HepG2 (cell line): Measurements from ENCODE around the gene TSPAN3. TPM values are rescaled to one million over a fixed set of nuclear protein-coding genes. Genes with fewer than 3 reads are reported as not detected.
A peak's percentile ranks its signal among the peaks of the same experiment; 100 is the strongest.

Experiments used
- ATAC-seq: fragments of 200-7000 bp; cut with Tn5 transposase; 3 replicates; pipeline ENCODE4 v1.9.1; 2020; ENCODE audit warnings: mild to moderate bottlenecking, moderate library complexity
- BruUV-seq: library from RNA; stranded (reverse); fragments of 400-500 nt; replicated peaks from 2 replicates; lab custom pipeline; 2021; lab: Mats Ljungman, UMichigan
- CTCF ChIA-PET: fragments of 300-600 bp; formaldehyde crosslinking; extraction: SDS; loops from one replicate; lab custom pipeline; 2021; ENCODE audit warnings: low total read pairs, inconsistent platforms, low intra/inter-chr PET ratio; lab: Yijun Ruan, JAX
- POLR2A ChIA-PET: fragments of 350-600 bp; sonication (Branson Sonifier 250); formaldehyde crosslinking; loops from one replicate; lab custom pipeline; 2020; ENCODE audit warnings: antibody characterized with exemption, inconsistent platforms; lab: Yijun Ruan, JAX
- DNase-seq: peaks from one replicate; pipeline ENCODE4 v3.0.0-alpha.2; 2015; ENCODE audit warnings: low spot score
- FAIRE-seq: peaks from 3 replicates; lab custom pipeline; 2011; peaks lifted over from hg19 to GRCh38; lab: Jason Lieb, UNC
- H2AFZ ChIP-seq: one replicate; pipeline ENCODE4 v1.6.1; 2011; ENCODE audit warnings: low read length, inconsistent platforms
- H3K27ac ChIP-seq: fragments of 300-600 bp; 3 replicates; pipeline ENCODE4 v1.8.0; 2011; ENCODE audit warnings: mixed run types, mild to moderate bottlenecking, mixed read lengths, low read length, inconsistent platforms; ENCODE audit not compliant: insufficient read depth; ENCODE audit errors: extremely low read length
- H3K27me3 ChIP-seq, 2 experiments: fragments of 200-600 bp in 1 of 2; 2 replicates in 1 of 2; 3 replicates in 1 of 2; pipeline versions ENCODE4 v1.6.0 to v1.8.0; 2011; ENCODE audit warnings: low read length in 2 of 2, mild to moderate bottlenecking in 2 of 2, moderate library complexity in 2 of 2, inconsistent platforms in 1 of 2; ENCODE audit not compliant: insufficient read depth in 2 of 2, control insufficient read depth in 1 of 2
- H3K36me3 ChIP-seq, 2 experiments: fragments of 200-600 bp in 1 of 2; replicated peaks in 1 of 2; 2 replicates in 1 of 2; 3 replicates in 1 of 2; pipeline versions ENCODE4 v1.5.1 to v1.8.0; 2011; ENCODE audit warnings: low read length in 2 of 2, inconsistent platforms in 1 of 2; ENCODE audit not compliant: insufficient read depth in 2 of 2, control insufficient read depth in 1 of 2
- H3K4me1 ChIP-seq: 2 replicates; pipeline ENCODE4 v1.5.1; 2012; ENCODE audit warnings: low read length, inconsistent platforms; ENCODE audit not compliant: insufficient read depth
- H3K4me2 ChIP-seq: 2 replicates; pipeline ENCODE4 v1.6.0; 2011; ENCODE audit warnings: low read depth, low read length, inconsistent platforms
- H3K4me3 ChIP-seq, 3 experiments: fragments of 200-600 bp in 1 of 3; sonication (generic), shearing (Covaris generic) in 1 of 3; replicated peaks in 1 of 3; 2 replicates each; pipeline ENCODE4 v1.5.1; 2011 to 2016; ENCODE audit warnings: low read length in 3 of 3, inconsistent platforms in 2 of 3, low read depth in 2 of 3, mild to moderate bottlenecking in 2 of 3, control low read depth in 1 of 3, mixed read lengths in 1 of 3; ENCODE audit not compliant: insufficient read depth in 1 of 3
- H3K79me2 ChIP-seq: one replicate; pipeline ENCODE4 v1.6.1; 2011; ENCODE audit warnings: low read length, inconsistent platforms; ENCODE audit not compliant: insufficient read depth
- H3K9ac ChIP-seq: 2 replicates; pipeline ENCODE4 v1.6.0; 2011; ENCODE audit warnings: mild to moderate bottlenecking, low read depth, low read length, inconsistent platforms; ENCODE audit not compliant: insufficient read depth
- H3K9me3 ChIP-seq: 2 replicates; pipeline ENCODE4 v1.5.1; 2012; ENCODE audit warnings: mild to moderate bottlenecking, low read length
- H4K20me1 ChIP-seq: 2 replicates; pipeline ENCODE4 v1.6.0; 2011; ENCODE audit warnings: inconsistent platforms, mild to moderate bottlenecking, low read length, moderate library complexity; ENCODE audit not compliant: insufficient read depth
- NFYB ChIP-seq: sonication (generic); formaldehyde crosslinking; IDR thresholded peaks from 2 replicates; pipeline ENCODE4 v1.4.0; 2020; ENCODE audit warnings: missing genetic modification reagents
- POLR2G ChIP-seq: fragments of 200-400 bp; formaldehyde crosslinking; IDR thresholded peaks from 2 replicates; pipeline ENCODE4 v1.6.1; 2018; ENCODE audit warnings: mild to moderate bottlenecking, low read depth, low read length, moderate library complexity
- ZMYM3 ChIP-seq: sonication (generic); formaldehyde crosslinking; IDR thresholded peaks from 2 replicates; pipeline ENCODE4 v1.5.1; 2020; ENCODE audit warnings: mild to moderate bottlenecking, missing genetic modification reagents
- ZNF569 ChIP-seq: sonication (generic); formaldehyde crosslinking; IDR thresholded peaks from 2 replicates; pipeline ENCODE4 v1.5.0; 2020; ENCODE audit warnings: mild to moderate bottlenecking, missing genetic modification reagents, moderate library complexity, borderline replicate concordance
- ZNF720 ChIP-seq: sonication (generic); formaldehyde crosslinking; IDR thresholded peaks from 2 replicates; pipeline ENCODE4 v1.4.0; 2020; ENCODE audit warnings: missing genetic modification reagents
- WGBS: methylation state at CpG from one replicate; pipeline ENCODE4 v1.1.6; 2017; ENCODE audit warnings: low lambda C conversion rate; 5-methylcytosine and 5-hydroxymethylcytosine counted together
- in situ Hi-C: cut with HindIII; loops from 2 replicates; pipeline ENCODE4 v1.10.0; 2017; ENCODE audit warnings: low pct_unique_long_range_greater_than_20kb; ENCODE audit not compliant: extremely low pct_ligation_motif_present
- intact Hi-C: fragments of 100-400 bp; cut with micrococcal nuclease; formaldehyde crosslinking; loops from one replicate; pipeline ENCODE4 v1.10.0; 2022; ENCODE audit not compliant: unreplicated experiment
- polyA plus RNA-seq, 8 experiments: library from polyadenylated mRNA; depleted of rRNA in 3 of 8; stranded (reverse) in 7 of 8; unstranded in 1 of 8; fragments of >200 nt; fragmentation: Illumina TruSeq in 4 of 8; extraction: Trizol in 4 of 8; gene quantifications; 2 replicates each; pipeline versions ENCODE4 v1.2.1 to v1.2.3, GENCODE V29; 2011 to 2016; ENCODE audit warnings: low read depth in 4 of 8, missing spikeins in 1 of 8, mixed read lengths in 1 of 8; ENCODE audit not compliant: insufficient read depth in 1 of 8
- total RNA-seq, 5 experiments: library from RNA; depleted of rRNA; stranded (reverse); fragments of >200 nt; fragmentation: Illumina TruSeq; extraction: Trizol; gene quantifications; 2 replicates each; pipeline ENCODE4 v1.2.3, GENCODE V29; 2016; ENCODE audit warnings: low read depth in 1 of 5

Gene TSPAN3
- total and polyA plus RNA-seq, 2 of the 13 experiments (the other 11 are each of a cell fraction or from before 2014, with no cell fraction given): 167 to 170 TPM

DNA sequence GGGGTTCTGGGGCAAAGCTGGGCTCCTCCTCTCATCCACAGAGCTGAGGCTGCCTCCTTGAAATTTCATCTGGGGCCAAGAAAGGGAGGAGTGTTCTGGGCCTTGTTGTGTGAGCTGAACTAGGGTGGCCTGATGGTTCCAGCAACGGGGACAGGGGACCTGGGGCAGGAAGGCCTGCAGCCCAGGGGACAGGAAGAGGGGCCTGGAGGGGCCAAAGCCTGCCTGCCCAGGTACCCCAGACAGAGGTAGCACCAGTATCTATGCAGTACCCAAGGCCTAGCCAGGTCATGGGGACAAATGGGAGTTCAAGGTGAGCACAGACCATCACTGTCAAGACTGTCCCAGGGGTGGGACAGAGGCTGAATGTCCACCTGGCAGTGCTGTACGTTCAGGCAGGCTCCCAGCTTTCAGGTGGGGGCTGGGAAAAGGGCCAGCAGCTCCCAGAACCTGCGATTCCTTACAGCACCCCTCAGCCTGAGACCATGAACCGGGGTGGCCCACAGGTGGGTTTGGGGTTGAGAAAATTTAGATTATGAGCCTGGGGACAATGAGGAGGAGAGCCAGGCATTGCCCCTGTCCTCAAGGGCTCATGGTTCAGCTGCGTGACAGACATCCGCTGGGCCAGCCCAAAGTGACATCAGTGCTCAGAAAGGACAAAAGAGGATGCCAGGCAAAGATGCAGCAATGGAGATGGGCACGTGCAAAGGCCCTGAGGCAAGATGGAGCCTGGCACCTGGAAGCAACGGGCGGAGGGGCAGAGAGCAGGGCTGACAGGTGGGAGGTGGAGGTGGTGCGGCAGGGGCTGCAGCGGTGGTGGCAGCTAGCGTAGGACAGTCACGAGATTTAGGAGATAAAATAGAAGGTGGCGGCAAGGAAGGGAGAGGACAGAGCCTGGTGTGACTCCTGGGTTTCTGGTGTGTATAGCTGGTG lies 48.0 kb downstream of the TSPAN3 start:
- no peak for DNase-seq
- no peak for FAIRE-seq
- Histone ChIP-seq H3K27me3 (peaks cover 8 to 57% of the 10 kb centered on the region in 2 experiments; a peak in 4 of 5 replicates), H3K9ac (no peak overlapping the region), H4K20me1 (no peaks in the 10 kb centered on the region), H3K4me1 (no peaks in the 10 kb centered on the region), H3K4me2 (no peak overlapping the region), H3K27ac (no peak overlapping the region), H2AFZ (no peak overlapping the region), H3K4me3 (no peak overlapping the region), H3K79me2 (no peaks in the 10 kb centered on the region), H3K36me3 (no peaks in the 10 kb centered on the region), H3K9me3 (no peaks in the 10 kb centered on the region)
- in situ Hi-C loops (no loop called here), intact Hi-C loops (no loop called here)
- ChIA-PET CTCF (no interaction called here), POLR2A (no interaction called here)
- WGBS: 50% methylated on average over 10 of the region's 14 CpGs
- no TSS peak for BruUV-seq
- ATAC-seq: no peak
- TF ChIP-seq ZMYM3 (CRISPR knock-in tag) (peak; percentile 36; the same call in 1 of the 2 replicates), ZNF569 (CRISPR knock-in tag) (no peak)

DNA sequence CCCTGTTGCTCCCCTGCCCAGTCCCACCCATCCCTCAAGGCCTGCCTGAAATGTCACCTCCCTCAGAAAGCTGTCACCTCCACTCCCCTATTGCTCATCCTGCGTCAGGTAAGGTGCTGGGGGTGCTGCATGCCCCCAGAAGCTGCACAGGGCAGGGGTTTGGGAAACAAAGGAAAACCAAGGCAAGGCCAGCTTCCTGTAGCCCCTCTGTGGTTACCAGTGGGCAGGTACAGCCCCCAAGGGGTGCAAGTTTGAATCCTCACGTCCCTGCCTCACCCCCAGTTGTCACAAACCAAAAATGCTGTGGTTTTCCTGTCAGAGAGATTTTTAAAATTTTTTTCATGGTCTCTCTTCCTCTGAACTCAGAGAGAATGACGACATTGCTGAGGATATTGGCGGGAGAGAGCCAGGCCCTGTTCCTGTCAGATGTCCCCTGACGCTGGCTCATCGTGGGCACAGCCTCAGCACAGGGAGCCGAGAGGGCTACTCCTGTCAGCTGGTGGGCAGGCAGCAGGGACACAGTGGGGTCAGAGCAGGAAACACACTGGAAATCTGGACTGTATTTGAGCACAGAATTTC lies 49.0 kb downstream of the TSPAN3 start:
- H2AFZ ChIP-seq: no peak overlapping the region
- H3K9ac ChIP-seq: no peak overlapping the region
- ATAC-seq: no peak

More for the DNA sequence above, 49.0 kb downstream of the TSPAN3 start:
- Histone ChIP-seq H3K4me1 (no peaks in the 10 kb centered on the region), H3K9me3 (no peaks in the 10 kb centered on the region), H3K27me3 (peaks cover 12 to 61% of the 10 kb centered on the region in 2 experiments; a peak in 4 of 5 replicates), H3K36me3 (no peaks in the 10 kb centered on the region), H3K4me3 (no peak overlapping the region), H4K20me1 (no peaks in the 10 kb centered on the region), H3K79me2 (no peaks in the 10 kb centered on the region), H3K4me2 (no peak overlapping the region; the same call in 1 of the 2 replicates), H3K27ac (no peak overlapping the region)
- FAIRE-seq (no peak), DNase-seq (no peak)
- TF ChIP-seq POLR2G (no peak), ZNF720 (no peak), NFYB (CRISPR knock-in tag) (no peak)
- ChIA-PET POLR2A (no interaction called here), CTCF (no interaction called here)
- BruUV-seq: no TSS peak
- in situ Hi-C loops: no loop called here
- intact Hi-C loops: no loop called here
- 3% methylated on average over 7 of the region's 7 CpGs for WGBS
